ENCODE data around the gene ITPR1.

The ITPR1 gene

GRCh38 chr3:4839278-4839677, 346.1 kb downstream of the ITPR1 start:
- no peak for DNase-seq

DNA sequence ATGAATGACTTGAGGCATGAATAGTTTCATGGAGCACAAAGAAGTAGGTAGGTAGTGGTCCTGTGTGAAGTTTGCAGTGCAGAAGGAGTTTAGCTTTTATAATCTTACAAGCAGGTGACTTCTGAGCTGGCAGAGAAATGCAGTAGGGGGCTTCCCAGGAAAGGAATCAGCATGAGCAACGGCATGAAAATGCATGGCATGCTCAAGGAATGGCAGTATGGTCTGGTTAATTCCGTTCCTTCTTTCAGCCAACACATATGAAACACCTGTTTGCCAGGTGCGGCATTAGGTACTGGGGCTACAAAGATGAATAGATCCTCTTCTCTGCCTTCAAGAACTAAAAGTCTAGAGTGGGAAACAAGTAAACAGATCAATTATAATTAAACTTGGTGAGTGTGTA, 348.1 kb downstream of the ITPR1 start:
- no peak for DNase-seq

DNA sequence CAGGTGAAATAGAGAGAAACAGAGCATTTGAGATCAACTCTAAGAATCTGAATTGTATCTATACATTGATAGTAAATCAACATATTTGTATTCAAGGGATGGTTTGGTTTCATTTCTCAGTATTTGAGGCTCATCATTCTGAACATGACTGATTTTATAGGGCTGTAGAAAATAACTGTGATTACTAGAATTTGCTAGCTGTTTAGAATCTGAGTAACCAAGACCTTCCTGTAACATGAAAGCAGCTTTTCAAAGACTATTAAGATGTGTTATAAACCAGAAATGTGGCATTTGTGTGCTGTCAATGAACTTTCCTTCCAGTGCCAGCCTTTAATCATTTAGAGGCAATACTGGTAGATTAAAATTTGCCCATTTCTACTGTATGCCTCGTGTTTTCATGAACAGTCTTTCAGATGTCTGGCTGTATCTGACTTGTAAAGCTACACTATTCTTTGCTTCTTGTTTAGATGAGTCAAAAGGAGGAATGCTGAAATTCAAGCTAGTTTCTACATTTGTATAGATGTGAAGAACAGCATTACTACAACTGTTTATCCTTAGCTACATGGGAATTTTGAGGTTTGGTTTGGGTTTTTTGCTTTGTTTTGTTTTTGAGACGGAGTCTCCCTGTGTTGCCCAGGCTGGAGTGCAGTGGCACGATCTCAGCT, 348.8 kb downstream of the ITPR1 start:
- no peak for DNase-seq

GRCh38 chr3:4843619-4844018, 350.5 kb downstream of the ITPR1 start:
- no peak for DNase-seq

- DNase-seq = no peak
Measured at GRCh38 chr3:4845882-4846281, 352.7 kb downstream of the ITPR1 start.

DNA sequence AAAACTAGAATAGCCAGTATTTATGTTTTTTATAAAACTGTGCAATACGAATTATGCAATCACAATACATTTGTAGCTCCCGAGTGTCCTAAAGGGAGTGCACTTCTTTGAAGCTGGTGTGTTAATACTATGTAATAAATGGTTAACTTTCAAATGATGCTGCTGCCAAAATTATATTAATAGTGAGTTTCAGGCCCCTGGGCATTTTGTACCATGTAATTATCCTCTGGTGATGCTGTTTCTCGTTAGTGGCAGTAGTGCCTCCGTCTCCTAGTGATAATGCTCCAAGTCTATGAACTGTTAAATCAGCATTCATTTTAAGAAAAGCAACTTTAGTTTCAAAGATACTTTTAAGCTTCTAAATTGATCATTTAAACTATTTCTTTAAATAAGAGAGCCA, 353.4 kb downstream of the ITPR1 start:
- DNase-seq = no peak

DNA sequence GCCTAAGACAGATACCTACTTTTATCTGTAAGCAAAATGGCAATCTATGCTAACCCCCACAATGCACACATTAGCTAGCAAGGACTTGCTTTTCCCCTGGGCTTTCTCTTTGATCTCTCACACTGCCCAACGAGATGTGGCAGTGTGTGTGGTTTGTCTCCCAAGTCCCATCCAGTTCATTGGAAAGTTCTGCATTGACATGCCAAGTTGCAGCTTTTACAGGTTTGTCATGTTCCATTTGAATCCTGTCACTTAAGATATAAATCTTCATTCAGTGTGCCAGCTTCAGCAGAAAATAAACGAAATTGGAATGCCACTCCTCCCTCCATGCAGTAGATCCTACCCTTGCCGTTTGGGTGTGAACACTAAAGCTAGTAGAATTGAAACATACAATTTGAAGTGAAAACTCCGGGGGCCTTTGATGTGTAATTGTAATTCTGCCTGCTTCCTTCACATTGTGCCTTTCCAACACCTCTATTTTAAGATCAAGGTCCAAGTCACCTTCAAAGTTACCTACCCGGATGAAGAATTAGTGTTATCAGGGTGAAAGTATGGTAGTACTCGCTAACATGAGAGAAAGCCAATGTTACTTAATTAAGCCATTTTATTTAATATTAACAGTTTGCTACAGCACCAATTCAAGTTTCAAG, 355.2 kb downstream of the ITPR1 start:
- no peak for DNase-seq

DNA sequence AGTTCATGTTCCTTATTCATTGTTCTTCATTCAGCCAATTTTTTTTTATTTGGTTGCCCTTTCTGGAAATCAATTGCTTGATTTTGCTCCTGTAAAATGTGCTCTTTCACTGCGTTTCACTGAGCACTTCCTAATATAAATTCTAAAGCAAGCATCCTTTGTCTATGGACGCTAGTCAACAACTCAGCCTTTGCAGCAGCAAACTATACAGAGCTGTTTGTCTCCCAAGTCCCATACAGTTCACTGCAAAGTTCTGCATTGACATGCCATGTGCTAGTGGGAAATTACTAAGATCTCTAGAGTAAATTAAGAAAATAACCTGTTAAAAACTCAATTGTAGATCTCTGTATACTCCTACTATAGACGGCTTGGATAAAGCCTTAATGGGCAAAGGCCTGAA, 356.0 kb downstream of the ITPR1 start:
- DNase-seq = no peak

- DNase-seq = no peak
Measured at GRCh38 chr3:4849739-4850138, 356.6 kb downstream of the ITPR1 start.

- peak; percentile 77 for DNase-seq
Measured at GRCh38 chr3:4850211-4850927, 357.2 kb downstream of the ITPR1 start.

DNA sequence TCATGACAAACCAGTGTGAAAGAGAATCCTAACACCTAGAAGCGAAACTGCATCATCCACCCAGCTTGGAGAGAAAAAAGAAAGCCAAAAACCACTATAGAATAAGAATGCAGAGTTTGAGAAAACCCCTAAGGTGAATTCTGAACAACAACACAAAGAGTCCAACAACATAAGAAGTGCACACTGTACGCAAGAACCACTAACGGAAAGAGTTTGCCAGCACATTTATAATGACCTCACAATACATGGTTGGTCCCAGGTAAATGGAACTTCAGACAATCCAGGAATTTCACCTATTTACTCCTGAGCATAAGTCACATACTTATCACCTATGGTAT, 357.7 kb downstream of the ITPR1 start:
- no peak for DNase-seq

- DNase-seq = no peak
Measured at GRCh38 chr3:4852780-4853748, 359.9 kb downstream of the ITPR1 start.

DNA sequence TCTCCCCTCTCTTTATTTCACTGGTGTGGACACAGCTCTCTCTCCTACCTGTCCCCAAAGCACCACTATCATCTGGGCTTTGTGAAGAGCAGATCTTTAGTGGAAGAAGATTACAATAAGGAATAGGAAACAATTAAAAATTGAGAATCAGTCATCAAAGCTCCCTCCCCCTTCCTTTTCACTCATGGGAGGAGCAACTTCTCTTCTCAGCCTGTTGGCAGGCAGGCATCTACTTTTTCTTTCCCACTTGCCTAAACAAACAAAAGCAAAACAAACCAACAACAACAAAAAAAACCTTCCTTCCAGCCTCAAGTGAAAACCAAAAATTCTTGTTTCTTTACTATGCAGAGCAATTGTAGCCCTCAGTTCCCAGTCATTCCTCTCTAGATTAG, 360.6 kb downstream of the ITPR1 start:
- no peak for DNase-seq

DNA sequence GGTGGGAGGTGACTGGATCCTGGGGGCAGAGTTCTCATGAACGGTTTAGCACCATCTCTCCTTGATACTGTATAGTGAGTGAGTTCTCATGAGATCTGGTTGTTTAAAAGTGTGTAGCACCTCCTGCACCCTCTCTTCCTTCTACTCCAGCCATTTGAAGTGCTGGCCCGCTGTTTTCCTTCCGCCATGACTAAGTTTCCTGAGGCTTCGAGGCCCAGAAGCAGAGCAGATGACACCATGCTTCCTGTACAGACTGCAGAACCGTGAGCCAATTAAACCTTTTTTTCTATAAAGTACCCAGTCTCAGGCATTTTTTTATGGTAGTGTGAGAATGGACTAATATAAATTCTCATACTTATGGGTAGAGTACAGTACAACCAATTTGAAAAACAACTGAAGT, 362.5 kb downstream of the ITPR1 start:
- no peak for DNase-seq

- no peak for DNase-seq
Measured at GRCh38 chr3:4856136-4856535, 363.0 kb downstream of the ITPR1 start.

GRCh38 chr3:4856564-4856963, 363.4 kb downstream of the ITPR1 start:
- no peak for DNase-seq

DNA sequence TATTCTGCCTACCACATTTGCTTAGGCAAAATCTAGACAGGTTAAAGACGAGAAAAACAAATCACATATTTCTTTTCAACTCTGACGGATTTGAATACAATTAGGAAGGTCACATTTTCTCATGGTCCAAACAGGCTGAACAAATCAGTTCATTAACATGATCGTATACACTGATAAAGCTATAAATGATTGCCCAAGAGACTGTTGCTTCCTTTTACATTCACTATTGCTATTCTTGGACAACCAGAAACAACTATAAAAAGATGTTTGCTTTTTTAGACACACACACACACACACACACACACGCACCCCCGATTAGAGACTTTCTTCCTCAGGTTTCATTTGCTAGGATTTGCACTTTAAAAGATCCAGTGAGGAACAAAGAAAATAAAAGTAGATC, 363.8 kb downstream of the ITPR1 start:
- no peak for DNase-seq

- DNase-seq = no peak
Measured at GRCh38 chr3:4859788-4860187, 366.6 kb downstream of the ITPR1 start.

DNA sequence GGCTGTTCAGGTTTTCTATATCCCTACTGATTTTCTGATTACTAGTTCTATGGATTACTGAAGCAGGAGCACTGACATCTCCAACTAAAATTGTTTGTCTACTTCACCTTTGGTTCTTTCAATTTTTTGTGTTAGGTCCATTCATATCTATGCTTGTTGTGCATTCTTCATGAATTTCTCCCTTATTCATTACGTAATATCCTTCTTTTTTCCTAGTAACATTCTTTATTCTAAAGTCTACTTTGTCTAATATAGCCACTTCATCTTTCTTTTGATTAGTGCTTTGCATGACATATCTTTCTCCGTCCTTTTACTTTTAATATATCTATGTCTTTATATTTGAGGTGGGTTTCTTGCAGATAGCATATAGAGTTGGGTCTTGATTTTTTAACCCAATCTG, 369.8 kb downstream of the ITPR1 start:
- DNase-seq = no peak

DNA sequence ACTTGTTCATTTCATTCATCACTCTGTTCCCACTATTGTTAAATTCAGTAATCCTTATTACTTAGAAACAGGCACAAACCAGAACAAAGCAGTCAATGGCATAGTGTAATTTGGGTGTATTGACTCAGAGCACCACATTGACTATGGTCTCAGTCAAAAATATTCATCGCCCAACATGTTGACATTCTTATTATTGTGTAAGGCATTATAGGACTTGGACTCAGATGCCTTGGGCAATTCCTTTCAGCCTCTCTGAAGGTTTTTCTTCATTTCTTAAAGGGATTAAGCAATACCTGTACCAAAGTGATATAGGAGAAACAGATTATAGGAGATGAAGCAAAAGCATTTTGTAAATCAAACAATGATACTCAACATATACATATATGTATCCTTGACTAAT, 371.4 kb downstream of the ITPR1 start:
- no peak for DNase-seq

DNA sequence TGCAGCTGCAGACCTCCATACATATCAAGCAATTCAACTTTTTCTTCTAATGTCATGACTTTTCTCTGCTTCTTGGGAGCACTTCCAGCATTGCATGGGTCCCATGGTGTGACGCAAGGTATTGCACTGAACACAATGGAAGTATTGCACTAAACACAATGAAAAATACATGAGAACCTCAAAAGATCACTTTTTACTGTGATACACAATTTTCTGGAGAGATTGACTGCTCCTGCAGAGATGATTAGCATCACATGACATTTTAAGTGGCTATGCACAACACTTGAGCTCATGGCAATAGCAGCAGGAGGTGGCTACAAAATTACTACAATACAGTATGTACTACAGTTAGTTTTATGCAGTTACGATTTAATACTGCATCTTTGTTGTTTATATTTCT, 372.6 kb downstream of the ITPR1 start:
- DNase-seq = no peak

- DNase-seq = no peak
Measured at GRCh38 chr3:4866866-4867265, 373.7 kb downstream of the ITPR1 start.

- no peak for DNase-seq
Measured at GRCh38 chr3:4877173-4877787, 384.1 kb downstream of the ITPR1 start.
